Hepatocyte (in vitro differentiated cells): ENCODE measurements around the gene AUTS2. TPM values are rescaled to one million over a fixed set of nuclear protein-coding genes. Genes with fewer than 3 reads are reported as not detected.

Experiments
- DNase-seq: peaks from one replicate; pipeline ENCODE4 v3.0.0-alpha.2; 2016; ENCODE audit warnings: low spot score
- H2AFZ ChIP-seq: fragments of 200-600 bp; sonication (generic); 2 replicates; pipeline ENCODE4 v1.6.0; 2016; ENCODE audit warnings: antibody characterized with exemption, mild to moderate bottlenecking
- H3K27ac ChIP-seq: fragments of 200-600 bp; sonication (generic); 2 replicates; pipeline ENCODE4 v1.5.1; 2016; ENCODE audit warnings: mild to moderate bottlenecking
- H3K27me3 ChIP-seq: fragments of 200-600 bp; sonication (generic); 2 replicates; pipeline ENCODE4 v1.6.1; 2016
- H3K36me3 ChIP-seq: fragments of 200-600 bp; sonication (generic); replicated peaks from 2 replicates; pipeline ENCODE4 v1.5.1; 2016; ENCODE audit warnings: low read depth; ENCODE audit not compliant: insufficient read depth
- H3K4me1 ChIP-seq: fragments of 200-600 bp; sonication (generic); 2 replicates; pipeline ENCODE4 v1.5.1; 2016; ENCODE audit warnings: mild to moderate bottlenecking, moderate library complexity; ENCODE audit not compliant: insufficient read depth
- H3K4me2 ChIP-seq: fragments of 200-600 bp; sonication (generic); 2 replicates; pipeline ENCODE4 v1.6.0; 2016
- H3K4me3 ChIP-seq: fragments of 200-600 bp; sonication (generic); 2 replicates; pipeline ENCODE4 v1.5.1; 2016; ENCODE audit warnings: mild to moderate bottlenecking
- H3K79me2 ChIP-seq: fragments of 200-600 bp; sonication (generic); 2 replicates; pipeline ENCODE4 v1.6.0; 2017; ENCODE audit warnings: mild to moderate bottlenecking
- H3K9me2 ChIP-seq: fragments of 200-600 bp; sonication (generic); replicated peaks from 2 replicates; pipeline ENCODE4 v1.6.0; 2017; ENCODE audit warnings: mild to moderate bottlenecking; ENCODE audit not compliant: insufficient read depth
- H3K9me3 ChIP-seq: fragments of 200-600 bp; sonication (generic); 2 replicates; pipeline ENCODE4 v1.5.1; 2016; ENCODE audit warnings: low read depth, mild to moderate bottlenecking
- H4K20me1 ChIP-seq: fragments of 200-600 bp; sonication (generic); 2 replicates; pipeline ENCODE4 v1.6.0; 2016; ENCODE audit warnings: mild to moderate bottlenecking; ENCODE audit not compliant: insufficient read depth, poor library complexity, severe bottlenecking
- CTCF ChIP-seq: fragments of 200-600 bp; sonication (generic); IDR thresholded peaks from 2 replicates; pipeline ENCODE4 v1.5.1; 2016; ENCODE audit warnings: antibody characterized with exemption, mild to moderate bottlenecking; ENCODE audit not compliant: poor library complexity
- EZH2 ChIP-seq: fragments of 200-600 bp; sonication (generic); IDR thresholded peaks from 2 replicates; pipeline ENCODE4 v1.6.1; 2016; ENCODE audit warnings: antibody characterized with exemption, mild to moderate bottlenecking, borderline replicate concordance
- EZH2phosphoT487 ChIP-seq: fragments of 200-600 bp; sonication (generic); IDR thresholded peaks from one replicate; pipeline ENCODE4 v1.6.1; 2018; ENCODE audit warnings: antibody characterized with exemption, mild to moderate bottlenecking, low read depth, moderate library complexity; ENCODE audit not compliant: unreplicated experiment, severe bottlenecking
- WGBS: methylation state at CpG from one replicate; pipeline ENCODE4 v1.1.6; 2016; ENCODE audit warnings: low lambda C conversion rate; ENCODE audit errors: missing lambda C conversion rate; 5-methylcytosine and 5-hydroxymethylcytosine counted together
- polyA plus RNA-seq: library from polyadenylated mRNA; unstranded; fragments of >200 nt; fragmentation: Nextera tagmentation; extraction: Ambion mirVana; gene quantifications from 2 replicates; pipeline ENCODE4 v1.2.1, GENCODE V29; 2016
- total RNA-seq: library from RNA; depleted of rRNA; stranded (reverse); fragments of >200 nt; gene quantifications from 2 replicates; pipeline ENCODE4 v1.2.3, GENCODE V29; 2014

The AUTS2 gene
- total and polyA plus RNA-seq, 2 experiments from 2014 or later: 34.4 to 40.9 TPM

GRCh38 chr7:70714506-70715038, 1116.3 kb downstream of the AUTS2 start:
- Histone ChIP-seq H3K79me2 (peaks cover 89% of the 10 kb centered on the region), H3K36me3 (no peaks in the 10 kb centered on the region), H3K27me3 (no peaks in the 10 kb centered on the region), H3K4me1 (peaks cover 27% of the 10 kb centered on the region), H2AFZ (no peak overlapping the region), H3K27ac (no peak overlapping the region), H3K4me2 (no peak overlapping the region), H3K4me3 (no peak overlapping the region), H3K9me3 (peaks cover 5% of the 10 kb centered on the region), H3K9me2 (no peaks in the 10 kb centered on the region), H4K20me1 (peaks cover 77% of the 10 kb centered on the region)
- 95% methylated on average over 6 of the region's 6 CpGs for WGBS
- no peak for DNase-seq
- TF ChIP-seq EZH2phosphoT487 (no peak), EZH2 (no peak), CTCF (no peak)

- Histone ChIP-seq H4K20me1 (peaks cover 63% of the 10 kb centered on the region), H3K79me2 (peaks cover 87% of the 10 kb centered on the region)
These were observed 1119.5 kb downstream of the AUTS2 start for GRCh38 chr7:70717553-70718329.

GRCh38 chr7:70719125-70719524, 1120.8 kb downstream of the AUTS2 start:
- TF ChIP-seq CTCF: no peak
- TF ChIP-seq EZH2: no peak
- TF ChIP-seq EZH2phosphoT487: no peak
- H3K9me3 ChIP-seq: peaks cover 5% of the 10 kb centered on the region
- H3K4me2 ChIP-seq: no peak overlapping the region
- H3K79me2 ChIP-seq: peaks cover 88% of the 10 kb centered on the region
- H4K20me1 ChIP-seq: peaks cover 57% of the 10 kb centered on the region
- no peaks in the 10 kb centered on the region for H3K36me3 ChIP-seq
- H3K27me3 ChIP-seq: no peaks in the 10 kb centered on the region
- H3K9me2 ChIP-seq: no peaks in the 10 kb centered on the region
- 73% methylated on average over 7 of the region's 7 CpGs for WGBS
- H2AFZ ChIP-seq: no peak overlapping the region
- H3K27ac ChIP-seq: no peak overlapping the region
- H3K4me1 ChIP-seq: peaks cover 5% of the 10 kb centered on the region
- H3K4me3 ChIP-seq: no peak overlapping the region
- no peak for DNase-seq

More at GRCh38 chr7:70717553-70718329, 1119.5 kb downstream of the AUTS2 start:
- DNase-seq: no peak
- Histone ChIP-seq H3K4me1 (peaks cover 5% of the 10 kb centered on the region), H3K9me2 (no peaks in the 10 kb centered on the region), H3K27me3 (no peaks in the 10 kb centered on the region), H2AFZ (no peak overlapping the region), H3K36me3 (no peaks in the 10 kb centered on the region), H3K27ac (no peak overlapping the region), H3K4me3 (no peak overlapping the region), H3K9me3 (peaks cover 5% of the 10 kb centered on the region), H3K4me2 (no peak overlapping the region)
- no peak for TF ChIP-seq EZH2phosphoT487
- no peak for TF ChIP-seq CTCF
- TF ChIP-seq EZH2: no peak
- 97% methylated on average over 9 of the region's 9 CpGs for WGBS
